NB4 (cell line): Measurements from ENCODE around the gene PRODH2.
"Not testable (repeated sequence)": the region's sequence is repeated elsewhere in the genome, so short reads cannot be mapped to it uniquely, and the experiment has no call there.

Experiments used
- DNase-seq: peaks from one replicate; pipeline ENCODE4 v3.0.0; 2010; ENCODE audit warnings: low read depth
- H3K4me3 ChIP-seq: one replicate; pipeline ENCODE4 v1.5.1; 2011; ENCODE audit warnings: mild to moderate bottlenecking, low read depth, low read length, moderate library complexity
- MYC ChIP-seq: IDR thresholded peaks from 2 replicates; pipeline ENCODE4 v1.6.1; 2011; ENCODE audit warnings: low read depth, low read length
- POLR2A ChIP-seq: IDR thresholded peaks from 2 replicates; pipeline ENCODE4 v1.6.1; 2011; ENCODE audit warnings: mild to moderate bottlenecking; ENCODE audit not compliant: insufficient read length; ENCODE audit errors: extremely low read depth
- TF ChIP-seq, protein P1 (sequence below): IDR thresholded peaks from one replicate; pipeline ENCODE4 v1.5.1; 2012; ENCODE audit warnings: low read depth, low read length
- TF ChIP-seq, protein P2 (sequence below): IDR thresholded peaks from 2 replicates; pipeline ENCODE4 v1.6.1; 2011; ENCODE audit warnings: low read depth, low read length

The PRODH2 gene

DNA sequence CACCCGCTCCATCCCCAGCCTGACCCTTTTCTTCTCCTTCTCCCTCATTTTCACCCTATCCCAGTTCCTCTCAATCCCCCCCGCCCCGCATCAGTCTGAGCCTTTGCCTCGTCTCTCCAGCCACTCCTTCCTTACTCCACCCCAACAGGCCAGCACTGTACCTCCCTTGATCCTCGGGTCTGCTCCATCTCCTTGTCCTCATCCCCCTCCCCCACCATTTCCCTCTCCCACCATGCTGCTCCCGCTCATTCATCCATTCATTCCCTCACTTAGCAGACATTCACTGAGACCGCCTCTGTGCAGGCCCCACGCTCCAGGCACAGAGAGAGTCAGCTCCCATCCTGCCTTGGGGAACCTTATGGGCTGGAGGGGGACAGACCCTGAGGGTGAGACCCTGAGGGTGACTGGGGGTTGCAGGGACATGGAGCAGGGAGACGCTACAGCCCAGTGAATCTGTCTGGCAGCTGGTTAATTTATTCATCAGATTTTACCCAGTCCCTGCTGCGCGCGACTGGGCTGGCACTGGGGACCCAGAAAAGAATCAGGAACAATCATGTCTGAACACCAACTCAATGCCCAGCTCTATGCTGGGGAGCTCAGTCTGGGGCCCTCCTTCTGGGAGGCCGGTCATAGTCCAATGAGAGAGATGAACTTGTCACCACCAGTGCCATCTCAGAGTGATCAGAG, 36.4 kb downstream of the PRODH2 start:
- peak overlapping the region; percentile 28 for H3K4me3 ChIP-seq
- no peak for DNase-seq
- TF ChIP-seq POLR2A: no peak
- TF ChIP-seq, protein P1, sequence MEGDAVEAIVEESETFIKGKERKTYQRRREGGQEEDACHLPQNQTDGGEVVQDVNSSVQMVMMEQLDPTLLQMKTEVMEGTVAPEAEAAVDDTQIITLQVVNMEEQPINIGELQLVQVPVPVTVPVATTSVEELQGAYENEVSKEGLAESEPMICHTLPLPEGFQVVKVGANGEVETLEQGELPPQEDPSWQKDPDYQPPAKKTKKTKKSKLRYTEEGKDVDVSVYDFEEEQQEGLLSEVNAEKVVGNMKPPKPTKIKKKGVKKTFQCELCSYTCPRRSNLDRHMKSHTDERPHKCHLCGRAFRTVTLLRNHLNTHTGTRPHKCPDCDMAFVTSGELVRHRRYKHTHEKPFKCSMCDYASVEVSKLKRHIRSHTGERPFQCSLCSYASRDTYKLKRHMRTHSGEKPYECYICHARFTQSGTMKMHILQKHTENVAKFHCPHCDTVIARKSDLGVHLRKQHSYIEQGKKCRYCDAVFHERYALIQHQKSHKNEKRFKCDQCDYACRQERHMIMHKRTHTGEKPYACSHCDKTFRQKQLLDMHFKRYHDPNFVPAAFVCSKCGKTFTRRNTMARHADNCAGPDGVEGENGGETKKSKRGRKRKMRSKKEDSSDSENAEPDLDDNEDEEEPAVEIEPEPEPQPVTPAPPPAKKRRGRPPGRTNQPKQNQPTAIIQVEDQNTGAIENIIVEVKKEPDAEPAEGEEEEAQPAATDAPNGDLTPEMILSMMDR: no peak
- TF ChIP-seq, protein P2, sequence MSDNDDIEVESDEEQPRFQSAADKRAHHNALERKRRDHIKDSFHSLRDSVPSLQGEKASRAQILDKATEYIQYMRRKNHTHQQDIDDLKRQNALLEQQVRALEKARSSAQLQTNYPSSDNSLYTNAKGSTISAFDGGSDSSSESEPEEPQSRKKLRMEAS: no peak
- TF ChIP-seq MYC: no peak

DNA sequence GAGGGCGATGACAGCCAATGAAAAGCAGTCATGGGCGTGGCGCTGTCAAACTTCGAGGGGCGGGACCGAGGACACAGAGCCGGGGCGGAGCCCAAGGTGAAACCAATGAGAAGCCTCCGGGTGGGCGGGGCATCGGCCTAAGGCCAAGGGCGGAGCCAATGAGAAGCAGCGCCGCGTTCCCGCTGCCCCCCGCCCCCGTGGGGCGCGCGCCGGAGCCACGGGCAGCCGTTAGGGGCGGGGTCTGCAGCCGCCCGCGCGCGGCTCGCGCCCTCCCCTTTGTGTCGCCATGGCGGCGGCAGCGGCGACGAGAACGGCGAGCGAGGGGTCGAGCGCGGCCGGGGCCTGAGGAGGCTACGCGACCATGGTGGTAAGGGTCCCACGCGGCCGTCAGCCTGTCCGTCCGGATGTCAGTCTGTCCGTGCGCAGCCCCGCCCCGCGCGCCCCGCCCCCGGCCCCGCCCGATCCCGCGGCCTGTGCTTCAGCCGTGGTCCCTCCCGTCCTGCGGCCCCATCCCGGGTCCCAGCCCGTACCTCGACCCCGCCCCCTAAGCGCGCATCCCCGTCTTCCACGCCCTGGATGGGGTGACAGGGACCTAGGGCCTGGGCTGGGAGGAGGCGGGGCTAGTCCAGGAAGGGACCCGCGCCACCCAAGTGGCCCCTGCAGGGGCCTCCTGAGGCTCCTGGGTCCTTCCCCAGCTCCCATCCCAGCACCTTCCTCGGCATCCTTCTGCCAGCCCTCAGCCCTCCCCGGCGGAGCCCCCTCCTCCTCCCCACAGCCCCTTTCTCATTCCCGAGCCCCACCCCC, 37.1 kb downstream of the PRODH2 start, which contains the start of gene ARHGAP33:
ARHGAP33 (plus strand) TSS at position 267 of the 804 bp plus-strand sequence; CDS start at position 362, 95 bp downstream.
- peak; percentile 90 for DNase-seq
- H3K4me3 ChIP-seq: peak within 1 kb of the TSS; percentile 28
- TF ChIP-seq, protein P1: no peak
- TF ChIP-seq, protein P2: peak; percentile 33; the same call in 1 of the 2 replicates
- TF ChIP-seq MYC: no peak
- TF ChIP-seq POLR2A: peak; percentile 41

DNA sequence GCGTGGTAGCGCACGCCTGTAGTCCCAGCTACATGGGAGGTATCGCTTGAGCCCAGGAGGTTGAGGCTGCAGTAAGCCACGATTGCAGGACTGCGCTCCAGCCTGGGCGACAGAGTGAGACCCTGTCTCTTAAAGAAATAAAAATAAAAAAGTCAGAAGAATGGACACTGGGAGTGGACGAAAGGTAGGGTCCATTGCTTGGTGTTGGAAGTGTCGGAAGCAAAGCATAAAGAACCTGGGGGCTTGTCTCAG, 37.7 kb downstream of the PRODH2 start:
- peak overlapping the region; percentile 16 for H3K4me3 ChIP-seq
- TF ChIP-seq, protein P1: no peak
- no peak for TF ChIP-seq MYC
- TF ChIP-seq, protein P2: no peak
- TF ChIP-seq POLR2A: no peak
- DNase-seq: no peak

DNA sequence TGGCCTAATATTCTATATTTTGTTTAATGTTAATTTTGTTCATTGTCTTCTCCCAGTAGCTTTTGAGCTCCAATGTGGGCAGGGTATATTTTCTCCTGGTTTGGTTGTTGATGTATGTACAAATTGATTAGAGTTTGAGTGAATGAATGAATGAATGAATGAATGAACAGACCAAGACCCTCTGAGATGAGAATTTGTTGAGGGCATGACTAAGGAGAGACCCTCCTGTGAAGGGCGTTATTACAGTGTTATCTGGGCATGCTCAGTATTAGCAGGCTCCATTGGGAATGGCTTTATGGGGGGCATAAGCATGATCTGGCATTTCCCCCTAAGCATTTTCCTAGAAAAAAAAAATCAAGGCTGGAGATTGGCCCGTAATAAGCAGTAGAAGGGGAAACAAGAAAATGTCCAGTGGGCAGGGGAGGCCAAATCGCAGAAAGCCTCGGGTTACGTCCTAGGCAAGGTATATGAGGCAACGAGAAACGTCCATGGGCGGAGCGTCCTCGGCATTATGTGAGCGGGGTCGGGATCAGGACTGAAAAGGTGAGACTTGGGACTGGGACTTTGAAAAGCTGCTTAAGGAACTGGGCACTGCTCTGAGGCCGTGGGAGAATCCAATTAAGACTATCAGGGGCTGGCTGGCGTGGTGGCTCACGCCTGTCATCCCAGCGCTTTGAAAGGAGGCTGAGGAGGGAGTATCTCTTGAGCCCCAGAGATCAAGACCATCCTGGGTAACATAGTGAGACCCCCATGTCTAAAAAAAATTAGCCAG, 38.2 kb downstream of the PRODH2 start:
- DNase-seq: no peak
- H3K4me3 ChIP-seq: no peak overlapping the region
- TF ChIP-seq, protein P2: no peak
- TF ChIP-seq POLR2A: no peak
- TF ChIP-seq, protein P1: no peak
- no peak for TF ChIP-seq MYC

DNA sequence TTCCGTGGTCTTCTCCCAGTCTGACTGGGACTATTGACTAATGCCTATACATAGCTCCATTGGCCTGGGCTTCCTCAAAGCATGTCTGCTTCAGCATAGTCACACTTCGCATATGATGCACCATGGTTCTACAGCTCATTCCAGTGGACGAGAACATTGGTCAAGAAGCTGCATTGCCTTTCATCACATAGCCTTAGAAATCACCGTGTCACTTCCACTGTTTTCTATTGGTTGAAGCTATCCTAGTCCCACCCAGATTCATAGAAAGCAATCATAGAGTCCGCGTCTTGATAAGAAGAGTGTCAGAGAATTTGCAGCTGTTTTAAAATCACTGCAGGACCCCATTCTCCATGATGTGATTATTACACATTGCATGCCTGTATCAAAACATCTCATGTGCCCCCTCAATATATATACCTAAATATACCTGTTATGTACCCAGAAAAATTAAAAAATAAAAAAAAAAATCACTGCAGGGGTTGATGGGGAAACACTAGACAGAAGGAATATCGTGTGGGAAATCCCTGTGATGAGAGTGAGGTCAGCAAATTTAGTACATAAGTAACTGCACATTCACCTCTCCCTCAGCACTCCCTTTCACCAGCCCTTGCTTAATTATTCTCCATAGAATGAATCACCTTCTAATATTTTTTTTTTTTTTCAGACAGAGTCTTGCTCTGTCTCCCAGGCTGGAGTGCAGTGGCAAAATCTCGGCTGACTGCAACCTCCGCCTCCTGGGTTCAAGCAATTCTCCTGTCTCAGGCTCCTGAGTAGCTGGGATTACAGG, 39.4 kb downstream of the PRODH2 start:
- TF ChIP-seq, protein P1: no peak
- TF ChIP-seq MYC: no peak
- no peak for TF ChIP-seq POLR2A
- TF ChIP-seq, protein P2: no peak
- H3K4me3 ChIP-seq: no peak overlapping the region
- no peak for DNase-seq

DNA sequence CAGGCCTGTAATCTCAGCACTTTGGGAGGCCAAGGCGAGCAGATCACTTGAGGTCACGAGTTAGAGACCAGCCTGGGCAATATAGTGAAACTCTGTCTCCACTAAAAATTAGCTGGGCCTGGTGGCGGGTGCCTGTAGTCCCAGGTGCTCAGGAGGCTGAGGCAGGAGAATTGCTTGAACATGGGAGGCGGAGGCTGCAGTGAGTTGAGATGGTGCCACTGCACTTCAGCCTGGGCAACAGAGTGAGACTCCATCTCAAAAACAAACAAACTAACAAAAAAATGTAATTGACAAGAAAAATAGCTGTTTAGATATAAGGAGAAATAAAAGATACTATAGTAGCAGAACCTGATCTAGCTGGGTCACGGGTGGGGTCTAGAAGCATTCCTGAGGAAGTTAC, 40.3 kb downstream of the PRODH2 start:
- H3K4me3 ChIP-seq, DNase-seq: not testable (repeated sequence)
